ENCODE data around the gene ATRX.
A peak's percentile ranks its signal among the peaks of the same experiment; 100 is the strongest.

Gene ATRX

GRCh38 chrX:77743720-77744119, 42.3 kb downstream of the ATRX start:
- Histone ChIP-seq H3K9me3 (ENCODE audit: control insufficient read depth, insufficient read depth, low read depth, low read length) (no peaks in the 10 kb centered on the region), H3K4me1 (ENCODE audit: control insufficient read depth, insufficient read depth, low read length) (peaks cover 11% of the 10 kb centered on the region), H3K4me3 (ENCODE audit: low read depth, low read length) (no peak overlapping the region), H3K36me3 (ENCODE audit: control insufficient read depth in 2 of 2, insufficient read depth in 1 of 2, low read length in 2 of 2) (peaks cover 0 to 4% of the 10 kb centered on the region in 2 experiments; a peak in 1 of 3 replicates), H3K27ac (ENCODE audit: extremely low read depth, low read depth, low read length) (no peak overlapping the region)
- POLR2A ChIA-PET: no interaction called here
- CTCF ChIA-PET: no interaction called here
- TF ChIP-seq OVOL3 (tag by site-specific recombination; IDR thresholded peaks at IDR 0.05) (no peak), ZSCAN5A (tag by site-specific recombination; IDR thresholded peaks at IDR 0.05) (no peak), ZNF76 (tag by site-specific recombination; IDR thresholded peaks at IDR 0.05; ENCODE audit: borderline replicate concordance, low read depth) (no peak)

GRCh38 chrX:77742788-77743476, 43.1 kb downstream of the ATRX start:
- H3K27ac ChIP-seq (ENCODE audit: extremely low read depth, low read depth, low read length): no peak overlapping the region

GRCh38 chrX:77740376-77740905, 45.6 kb downstream of the ATRX start:
- peak; percentile 42; the same call in 1 of the 2 replicates for TF ChIP-seq PRDM6 (tag by site-specific recombination; IDR thresholded peaks at IDR 0.05)
- TF ChIP-seq ZBTB26 (tag by site-specific recombination; optimal IDR thresholded peaks at IDR 0.05): no peak
- no peak for TF ChIP-seq ZNF645 (tag by site-specific recombination; IDR thresholded peaks at IDR 0.05)
- no peak for TF ChIP-seq HOXA7 (CRISPR knock-in tag; IDR thresholded peaks at IDR 0.05; ENCODE audit: borderline replicate concordance)
- TF ChIP-seq WT1 (tag by site-specific recombination; IDR thresholded peaks at IDR 0.05): peak; percentile 87
- TF ChIP-seq ZNF221 (tag by site-specific recombination; IDR thresholded peaks at IDR 0.05; ENCODE audit: borderline replicate concordance): no peak
- no peak for TF ChIP-seq HOXC10 (CRISPR knock-in tag; IDR thresholded peaks at IDR 0.05)
- TF ChIP-seq ZNF302 (tag by site-specific recombination; IDR thresholded peaks at IDR 0.05; ENCODE audit: low read depth): no peak
- TF ChIP-seq ZFP37 (tag by site-specific recombination; IDR thresholded peaks at IDR 0.05): no peak
- TF ChIP-seq ZNF19 (tag by site-specific recombination; IDR thresholded peaks at IDR 0.05; ENCODE audit: low read depth): no peak
- no peak for TF ChIP-seq ZNF18 (tag by site-specific recombination; IDR thresholded peaks at IDR 0.05)
- POLR2A ChIA-PET: no interaction called here
- CTCF ChIA-PET: interaction anchor here (0.7 kb wide), 1 partner anchor 95 kb away, joined by 3 read pairs; no protein-coding TSS in a partner anchor

More at GRCh38 chrX:77742788-77743476, 43.1 kb downstream of the ATRX start:
- H3K4me1 ChIP-seq (ENCODE audit: control insufficient read depth, insufficient read depth, low read length): peaks cover 11% of the 10 kb centered on the region
- no peak overlapping the region for H3K4me3 ChIP-seq (ENCODE audit: low read depth, low read length)
- ChIA-PET CTCF (interaction anchor here (0.7 kb wide), 1 partner anchor 56 kb away, joined by 3 read pairs; no protein-coding TSS in a partner anchor), POLR2A (no interaction called here)
- peaks cover 0 to 11% of the 10 kb centered on the region in 2 experiments; a peak in 1 of 3 replicates for H3K36me3 ChIP-seq (ENCODE audit: control insufficient read depth in 2 of 2, insufficient read depth in 1 of 2, low read length in 2 of 2)
- no peak for TF ChIP-seq ZNF747 (tag by site-specific recombination; IDR thresholded peaks at IDR 0.05)
- peak; percentile 26; the same call in 1 of the 2 replicates for TF ChIP-seq EGR2 (tag by site-specific recombination; IDR thresholded peaks at IDR 0.05; ENCODE audit: low read depth)
- TF ChIP-seq MZF1 (tag by site-specific recombination; IDR thresholded peaks at IDR 0.05; ENCODE audit: borderline replicate concordance): no peak
- TF ChIP-seq HOXC10 (CRISPR knock-in tag; IDR thresholded peaks at IDR 0.05): 0 out of 2 replicates have a peak, but pooled peaks have one; percentile 55
- no peaks in the 10 kb centered on the region for H3K9me3 ChIP-seq (ENCODE audit: control insufficient read depth, insufficient read depth, low read depth, low read length)

More at GRCh38 chrX:77740376-77740905, 45.6 kb downstream of the ATRX start:
- H3K36me3 ChIP-seq (ENCODE audit: control insufficient read depth in 2 of 2, insufficient read depth in 1 of 2, low read length in 2 of 2): peaks cover 0 to 11% of the 10 kb centered on the region in 2 experiments; a peak in 1 of 3 replicates
- peaks cover 11% of the 10 kb centered on the region for H3K4me1 ChIP-seq (ENCODE audit: control insufficient read depth, insufficient read depth, low read length)
- H3K9me3 ChIP-seq (ENCODE audit: control insufficient read depth, insufficient read depth, low read depth, low read length): no peaks in the 10 kb centered on the region; the same call in 1 of the 2 replicates
- 0 out of 2 replicates have a peak overlapping the region, but pooled peaks have one; percentile 24 for H3K27ac ChIP-seq (ENCODE audit: extremely low read depth, low read depth, low read length)
- no peak overlapping the region for H3K4me3 ChIP-seq (ENCODE audit: low read depth, low read length)
